Stimulated activated CD4-positive, alpha-beta T cell treated with anti-CD3 and anti-CD28 coated beads, TNF-alpha, amount 100 ng/mL, for 48 hours (primary cell): Measurements from ENCODE around the gene A4GALT.
"Not testable (repeated sequence)": the region's sequence is repeated elsewhere in the genome, so short reads cannot be mapped to it uniquely, and the experiment has no call there.

Experiments
- DNase-seq, 3 donors: peaks; one replicate each; pipeline ENCODE4 v3.0.0-alpha.2; 2020; ENCODE audit warnings: low read depth in 3 of 3

Gene A4GALT

GRCh38 chr22:42742940-42743339 is 22.3 kb upstream of the A4GALT start:
- DNase-seq, result no peak

GRCh38 chr22:42740320-42740719 is 19.6 kb upstream of the A4GALT start:
- DNase-seq, result not testable (repeated sequence)

GRCh38 chr22:42734406-42734805 is 13.7 kb upstream of the A4GALT start:
- DNase-seq, result no peak

- not testable (repeated sequence) for DNase-seq
These were observed 12.7 kb upstream of the A4GALT start for GRCh38 chr22:42733394-42733793.

- DNase-seq, result no peak
These were observed 11.4 kb upstream of the A4GALT start for GRCh38 chr22:42732081-42732480.

- DNase-seq, result no peak
These were observed 6.1 kb upstream of the A4GALT start for GRCh38 chr22:42726811-42727210.

- DNase-seq, result no peak
These were observed 5.1 kb upstream of the A4GALT start for GRCh38 chr22:42725606-42726355.

GRCh38 chr22:42724062-42724461 is 3.4 kb upstream of the A4GALT start:
- no peak for DNase-seq

GRCh38 chr22:42721045-42721434 is 370 bp upstream of the A4GALT start:
- DNase-seq, result no peak

- DNase-seq, result no peak
These were observed 911 bp downstream of the A4GALT start for GRCh38 chr22:42719656-42720262.

GRCh38 chr22:42719133-42719532 is 1.5 kb downstream of the A4GALT start:
- no peak for DNase-seq

- no peak for DNase-seq
These were observed 3.3 kb downstream of the A4GALT start for GRCh38 chr22:42717197-42717928.

- no peak for DNase-seq
These were observed 4.0 kb downstream of the A4GALT start for GRCh38 chr22:42716649-42717127.

- no peak for DNase-seq
These were observed 4.4 kb downstream of the A4GALT start for GRCh38 chr22:42716221-42716620.

GRCh38 chr22:42714768-42715390 is 5.8 kb downstream of the A4GALT start:
- no peak for DNase-seq

GRCh38 chr22:42714308-42714707 is 6.4 kb downstream of the A4GALT start:
- no peak for DNase-seq

GRCh38 chr22:42711895-42712837 is 8.5 kb downstream of the A4GALT start:
- DNase-seq, result no peak

- no peak for DNase-seq
These were observed 9.4 kb downstream of the A4GALT start for GRCh38 chr22:42711281-42711731.

GRCh38 chr22:42708417-42708816 is 12.3 kb downstream of the A4GALT start:
- DNase-seq, result no peak

GRCh38 chr22:42707496-42707895 is 13.2 kb downstream of the A4GALT start:
- no peak for DNase-seq

GRCh38 chr22:42704896-42705295 is 15.8 kb downstream of the A4GALT start:
- DNase-seq, result no peak
